ENCODE data around the gene PRR11.

PRR11 gene

DNA sequence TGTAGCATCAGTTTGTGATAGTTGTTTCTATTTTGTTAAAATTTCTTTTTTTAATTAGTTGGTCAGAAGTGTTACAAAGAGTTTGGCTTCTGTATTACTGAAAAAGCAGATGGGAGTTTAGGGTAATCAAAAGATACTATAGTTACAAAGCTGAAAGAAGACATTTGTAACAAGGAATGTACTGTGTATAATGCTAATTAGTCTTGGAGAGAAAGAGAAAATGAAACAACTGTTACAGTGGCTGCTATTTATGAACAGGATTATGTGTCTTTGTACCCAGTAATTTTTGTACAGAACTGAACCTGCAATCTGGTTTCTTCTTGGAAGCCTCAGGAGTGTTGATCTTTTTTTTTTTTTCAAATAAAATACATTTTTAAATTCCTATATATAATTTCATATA is 79.1 kb downstream of the PRR11 start:
- no peak overlapping the region for H3K4me3 ChIP-seq (ENCODE audit: low read length)
- TF ChIP-seq, protein P1, sequence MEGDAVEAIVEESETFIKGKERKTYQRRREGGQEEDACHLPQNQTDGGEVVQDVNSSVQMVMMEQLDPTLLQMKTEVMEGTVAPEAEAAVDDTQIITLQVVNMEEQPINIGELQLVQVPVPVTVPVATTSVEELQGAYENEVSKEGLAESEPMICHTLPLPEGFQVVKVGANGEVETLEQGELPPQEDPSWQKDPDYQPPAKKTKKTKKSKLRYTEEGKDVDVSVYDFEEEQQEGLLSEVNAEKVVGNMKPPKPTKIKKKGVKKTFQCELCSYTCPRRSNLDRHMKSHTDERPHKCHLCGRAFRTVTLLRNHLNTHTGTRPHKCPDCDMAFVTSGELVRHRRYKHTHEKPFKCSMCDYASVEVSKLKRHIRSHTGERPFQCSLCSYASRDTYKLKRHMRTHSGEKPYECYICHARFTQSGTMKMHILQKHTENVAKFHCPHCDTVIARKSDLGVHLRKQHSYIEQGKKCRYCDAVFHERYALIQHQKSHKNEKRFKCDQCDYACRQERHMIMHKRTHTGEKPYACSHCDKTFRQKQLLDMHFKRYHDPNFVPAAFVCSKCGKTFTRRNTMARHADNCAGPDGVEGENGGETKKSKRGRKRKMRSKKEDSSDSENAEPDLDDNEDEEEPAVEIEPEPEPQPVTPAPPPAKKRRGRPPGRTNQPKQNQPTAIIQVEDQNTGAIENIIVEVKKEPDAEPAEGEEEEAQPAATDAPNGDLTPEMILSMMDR (conservative IDR thresholded peaks at IDR 0.05; ENCODE audit: low read length) = no peak
- no peak for DNase-seq (ENCODE audit: low read depth)

DNA sequence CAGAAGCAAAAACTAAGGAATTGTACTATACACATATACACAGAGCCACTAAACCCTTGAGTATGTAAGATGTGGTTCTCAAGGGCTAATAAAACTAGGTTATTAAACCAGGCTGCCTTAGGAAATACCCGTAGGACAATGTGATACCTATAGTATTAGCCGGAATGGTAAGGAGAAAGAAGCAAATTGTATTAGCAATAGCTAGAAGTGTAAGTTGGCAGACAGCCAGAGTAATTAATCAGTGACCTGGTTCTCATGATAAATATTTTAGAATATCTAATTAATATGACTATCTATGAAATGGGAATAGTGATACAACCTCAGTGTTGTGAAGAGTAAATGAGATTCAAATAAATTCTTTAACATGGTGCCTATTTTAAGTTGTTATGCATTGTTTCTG is 83.4 kb downstream of the PRR11 start:
- no peak overlapping the region for H3K4me3 ChIP-seq (ENCODE audit: low read length)
- TF ChIP-seq, protein P1 (conservative IDR thresholded peaks at IDR 0.05; ENCODE audit: low read length) = no peak
- no peak for DNase-seq (ENCODE audit: low read depth)

DNA sequence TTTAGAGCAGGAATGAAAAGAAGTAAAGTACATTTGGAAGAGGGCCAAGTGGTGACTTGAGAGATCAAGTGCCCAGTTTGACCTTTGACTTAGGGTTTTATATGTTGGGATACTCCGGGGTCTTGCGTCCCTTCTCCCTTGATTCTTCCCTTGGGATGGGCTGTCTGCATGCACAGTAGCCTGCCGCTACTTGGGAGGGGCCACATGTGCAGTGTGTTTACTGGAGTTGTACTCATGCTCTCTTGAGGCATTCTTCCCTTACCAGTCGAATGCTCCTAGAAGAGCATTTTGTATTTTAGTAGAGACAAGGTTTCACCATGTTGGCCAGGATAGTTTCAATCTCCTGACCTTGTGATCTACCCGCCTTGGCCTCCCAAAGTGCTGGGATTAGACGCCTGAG is 88.5 kb downstream of the PRR11 start:
- H3K4me3 ChIP-seq (ENCODE audit: low read length) = no peak overlapping the region
- no peak for DNase-seq (ENCODE audit: low read depth)
- TF ChIP-seq, protein P1 (conservative IDR thresholded peaks at IDR 0.05; ENCODE audit: low read length) = no peak
